GM11168 (cell line): Measurements from ENCODE around the gene ATN1.

Experiments used
- in situ Hi-C: fragments of 300-500 bp; cut with MboI; formaldehyde crosslinking; loops from one replicate; pipeline ENCODE4 v1.12.0; 2022; ENCODE audit warnings: low sequenced_read_pairs; ENCODE audit not compliant: unreplicated experiment

ATN1 gene

DNA sequence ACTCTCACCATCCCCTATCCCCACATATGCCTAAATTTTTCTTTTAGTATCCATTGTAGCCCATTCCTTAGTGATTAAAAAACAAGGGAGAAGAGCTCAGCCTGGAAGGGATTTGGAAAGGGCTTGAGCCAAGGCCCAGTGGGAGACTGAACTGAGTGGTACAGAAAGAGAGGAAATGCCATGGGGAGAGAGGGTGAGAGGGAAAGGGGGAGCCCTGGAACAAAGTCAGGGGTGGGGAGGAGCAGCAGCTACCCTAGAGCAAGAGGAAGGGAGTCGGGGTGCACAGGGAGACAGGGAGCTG, 2.6 kb upstream of the ATN1 start:
- in situ Hi-C loops: no loop called here

DNA sequence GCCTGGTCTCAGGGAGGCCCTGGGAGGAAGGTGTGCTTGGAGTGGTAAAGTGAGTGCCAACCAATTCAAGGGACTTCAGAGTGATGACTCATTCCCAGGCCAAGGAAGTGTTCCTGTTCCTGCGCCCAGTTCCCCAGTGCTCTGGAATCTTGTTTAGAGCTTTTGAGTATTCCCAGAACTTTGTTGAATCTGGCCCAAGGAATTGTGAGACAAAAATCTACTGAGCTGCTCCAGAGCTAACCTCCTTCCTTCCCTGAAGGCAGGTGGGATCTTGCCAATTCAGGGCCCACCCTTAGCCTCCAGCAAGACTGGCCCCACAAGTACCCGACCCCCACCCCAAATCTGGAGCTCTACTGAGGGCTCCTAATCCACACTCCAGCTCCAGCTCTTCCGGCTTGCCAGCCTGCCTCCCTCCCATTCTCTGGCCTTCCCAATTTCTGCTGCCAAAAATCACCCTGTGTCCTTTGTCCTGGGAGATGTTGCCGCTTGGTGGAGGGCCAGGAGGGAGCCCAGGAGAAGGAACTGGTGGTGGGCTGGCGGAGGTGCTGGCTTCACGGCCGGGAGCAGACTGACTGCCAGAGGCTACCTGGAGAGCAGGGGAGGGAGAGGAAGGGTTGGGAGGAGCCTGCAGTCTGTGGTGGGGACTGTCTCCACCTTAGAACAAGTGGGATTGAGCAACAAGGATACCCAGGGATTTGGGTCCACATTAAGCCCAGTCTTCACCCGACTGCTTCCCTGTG, 2.0 kb upstream of the ATN1 start:
- in situ Hi-C loops: no loop called here

DNA sequence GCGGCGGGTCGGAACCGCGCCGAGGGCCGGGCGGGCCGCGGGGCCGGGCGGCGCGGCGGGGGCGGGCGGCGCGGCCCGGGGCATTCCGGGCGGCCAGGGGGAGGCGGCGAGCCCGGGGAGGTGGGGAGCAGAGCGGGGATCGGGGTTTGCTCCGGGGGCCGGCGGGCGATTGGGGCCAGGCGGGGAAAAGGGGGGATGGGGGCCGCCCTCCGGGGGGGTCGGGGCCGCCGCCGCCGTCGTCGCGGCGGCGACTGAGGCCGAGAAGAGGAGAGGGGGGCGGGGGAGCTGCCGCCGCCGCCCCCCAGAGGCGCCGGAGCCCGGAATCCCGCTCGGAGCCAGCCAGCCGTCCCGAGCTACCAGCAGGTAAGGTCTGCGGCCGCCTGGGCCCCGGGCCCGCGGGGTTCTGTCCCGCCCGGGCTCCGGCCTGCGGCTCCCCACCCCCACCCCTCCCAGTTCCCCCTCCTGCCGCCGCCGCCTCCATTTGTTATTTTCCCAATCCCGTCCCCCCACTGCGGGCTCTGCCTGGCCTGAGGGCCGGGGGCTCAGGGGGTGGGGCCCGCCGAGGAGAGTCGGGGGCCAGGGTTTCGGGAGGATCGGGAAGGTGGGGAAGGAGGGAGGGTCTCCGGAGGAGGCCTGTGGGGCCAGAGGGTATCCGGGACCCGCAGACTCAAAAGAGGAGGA, 403 bp downstream of the ATN1 start:
- in situ Hi-C loops: no loop called here

DNA sequence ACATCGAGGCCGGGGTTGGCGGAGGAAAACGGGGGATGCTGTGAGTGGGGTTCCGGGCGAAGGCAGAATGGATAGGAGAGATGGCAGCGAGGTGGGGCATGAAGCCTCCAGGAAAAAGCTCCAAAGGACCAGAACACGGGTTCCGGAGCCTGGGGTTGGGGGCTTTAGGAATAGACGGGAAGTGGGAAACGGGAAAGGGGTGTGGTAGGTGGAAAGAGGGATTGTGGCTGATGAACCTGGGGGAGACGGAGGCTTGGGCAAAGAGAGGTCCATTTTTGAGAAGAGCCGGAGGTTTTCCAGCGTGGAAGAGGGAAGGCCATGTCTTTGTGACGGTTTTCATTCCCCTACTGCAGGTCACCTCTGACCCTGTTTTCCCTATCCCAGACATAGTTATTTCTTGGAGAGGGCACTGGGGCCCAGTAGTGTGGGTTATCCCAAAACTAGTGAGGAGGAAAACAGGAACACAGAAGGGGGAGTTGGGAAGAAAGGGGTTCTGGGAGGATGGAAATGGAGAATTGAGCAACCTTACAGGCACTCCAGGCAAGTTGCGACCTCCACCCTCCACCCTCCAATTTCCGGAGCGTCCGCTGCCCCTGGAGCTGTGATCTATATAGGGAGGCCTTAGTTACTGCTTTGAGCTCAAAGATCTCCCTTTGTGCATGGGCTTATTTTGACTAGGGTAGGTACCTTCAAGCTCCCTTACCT, 1.1 kb downstream of the ATN1 start:
- in situ Hi-C loops: no loop called here

DNA sequence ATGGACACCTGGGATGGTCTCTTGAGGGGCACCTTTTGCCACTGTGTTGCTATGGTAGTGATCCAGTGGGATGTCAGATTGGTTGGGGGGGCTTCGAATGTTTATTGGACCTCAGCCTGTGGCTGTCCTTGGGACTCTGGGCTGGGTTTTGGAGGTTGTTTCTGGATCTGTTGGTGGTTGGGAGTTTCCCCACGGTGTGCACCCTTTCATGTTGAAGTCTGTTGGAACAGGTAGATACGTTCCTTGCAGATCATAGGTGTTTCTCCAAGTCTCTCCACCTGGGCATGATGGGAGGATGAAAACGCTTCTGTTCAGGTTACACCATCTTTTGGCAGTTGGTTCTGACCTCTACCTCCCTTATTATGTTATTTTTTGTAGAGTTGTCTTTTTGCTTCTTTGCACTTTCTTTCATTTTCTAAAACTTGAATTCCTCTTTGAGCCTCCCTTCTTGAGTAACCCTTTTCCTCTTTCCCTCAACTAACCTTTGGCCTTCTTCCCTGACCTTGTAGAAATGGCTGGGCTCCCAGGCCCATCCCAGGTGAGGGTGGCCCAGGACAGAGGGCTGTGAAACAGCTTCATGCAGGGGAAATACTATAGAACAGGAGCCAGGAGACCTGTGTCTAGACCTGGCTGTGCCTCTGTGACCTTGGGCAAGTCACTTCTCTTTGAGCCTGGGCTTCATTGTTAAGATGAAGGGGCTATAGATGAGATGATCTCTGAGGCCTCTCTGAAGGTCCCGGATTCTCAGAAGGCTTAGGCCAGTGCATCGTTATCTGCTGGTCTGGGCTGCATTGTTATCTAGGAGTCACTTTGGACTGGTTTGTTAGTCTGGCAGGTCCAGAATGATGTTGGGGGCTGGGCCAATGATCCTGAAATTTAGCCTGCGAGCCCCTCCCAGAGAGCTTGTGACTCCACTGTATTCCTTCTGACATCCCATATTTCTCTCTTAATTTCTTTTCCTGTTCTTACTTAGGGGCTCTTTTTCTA, 2.0 kb downstream of the ATN1 start:
- in situ Hi-C loops: no loop called here

DNA sequence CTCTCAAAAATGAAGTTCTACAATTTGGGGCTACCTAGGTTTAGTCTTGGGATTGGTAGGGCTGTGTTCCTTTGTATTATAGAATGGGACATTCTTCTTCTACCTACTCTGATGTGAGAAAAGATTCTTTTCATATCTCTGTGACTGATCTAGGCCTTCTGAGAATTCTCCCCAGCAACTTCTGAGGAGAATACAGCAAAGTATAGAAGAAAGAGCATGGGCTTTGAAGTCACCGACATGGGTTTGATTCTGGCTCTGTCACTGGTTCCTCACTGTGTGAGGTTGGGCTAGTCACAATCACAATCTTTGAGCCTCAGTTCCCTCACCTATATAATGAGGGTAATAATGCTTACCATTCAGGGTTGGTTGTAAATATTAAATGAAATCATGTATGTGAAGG, 5.0 kb downstream of the ATN1 start:
- in situ Hi-C loops: no loop called here

DNA sequence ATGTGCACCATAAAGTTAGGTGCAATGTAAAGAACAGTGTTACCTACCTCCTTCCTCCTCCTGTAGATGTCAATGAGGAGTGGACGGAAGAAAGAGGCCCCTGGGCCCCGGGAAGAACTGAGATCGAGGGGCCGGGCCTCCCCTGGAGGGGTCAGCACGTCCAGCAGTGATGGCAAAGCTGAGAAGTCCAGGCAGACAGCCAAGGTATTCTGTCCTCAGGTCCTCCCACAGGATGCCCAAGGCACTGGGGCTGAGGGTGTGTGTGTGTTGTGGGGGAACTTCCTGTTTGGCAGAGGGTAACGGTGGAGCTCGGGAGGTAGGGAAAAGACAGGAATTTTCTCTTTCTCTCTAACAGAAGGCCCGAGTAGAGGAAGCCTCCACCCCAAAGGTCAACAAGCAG, 6.4 kb downstream of the ATN1 start:
- in situ Hi-C loops: no loop called here

DNA sequence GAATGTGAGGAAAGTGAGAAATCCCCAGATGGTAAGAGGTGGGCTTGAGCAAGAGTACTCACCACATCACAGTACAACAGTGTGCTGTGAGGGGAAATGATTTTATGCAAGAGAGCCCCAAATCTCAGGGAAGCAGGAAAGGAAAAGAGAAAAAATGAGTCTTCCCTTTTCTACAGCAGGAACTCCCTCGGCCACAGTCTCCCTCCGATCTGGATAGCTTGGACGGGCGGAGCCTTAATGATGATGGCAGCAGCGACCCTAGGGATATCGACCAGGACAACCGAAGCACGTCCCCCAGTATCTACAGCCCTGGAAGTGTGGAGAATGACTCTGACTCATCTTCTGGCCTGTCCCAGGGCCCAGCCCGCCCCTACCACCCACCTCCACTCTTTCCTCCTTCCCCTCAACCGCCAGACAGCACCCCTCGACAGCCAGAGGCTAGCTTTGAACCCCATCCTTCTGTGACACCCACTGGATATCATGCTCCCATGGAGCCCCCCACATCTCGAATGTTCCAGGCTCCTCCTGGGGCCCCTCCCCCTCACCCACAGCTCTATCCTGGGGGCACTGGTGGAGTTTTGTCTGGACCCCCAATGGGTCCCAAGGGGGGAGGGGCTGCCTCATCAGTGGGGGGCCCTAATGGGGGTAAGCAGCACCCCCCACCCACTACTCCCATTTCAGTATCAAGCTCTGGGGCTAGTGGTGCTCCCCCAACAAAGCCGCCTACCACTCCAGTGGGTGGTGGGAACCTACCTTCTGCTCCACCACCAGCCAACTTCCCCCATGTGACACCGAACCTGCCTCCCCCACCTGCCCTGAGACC, 7.8 kb downstream of the ATN1 start:
- in situ Hi-C loops: no loop called here

DNA sequence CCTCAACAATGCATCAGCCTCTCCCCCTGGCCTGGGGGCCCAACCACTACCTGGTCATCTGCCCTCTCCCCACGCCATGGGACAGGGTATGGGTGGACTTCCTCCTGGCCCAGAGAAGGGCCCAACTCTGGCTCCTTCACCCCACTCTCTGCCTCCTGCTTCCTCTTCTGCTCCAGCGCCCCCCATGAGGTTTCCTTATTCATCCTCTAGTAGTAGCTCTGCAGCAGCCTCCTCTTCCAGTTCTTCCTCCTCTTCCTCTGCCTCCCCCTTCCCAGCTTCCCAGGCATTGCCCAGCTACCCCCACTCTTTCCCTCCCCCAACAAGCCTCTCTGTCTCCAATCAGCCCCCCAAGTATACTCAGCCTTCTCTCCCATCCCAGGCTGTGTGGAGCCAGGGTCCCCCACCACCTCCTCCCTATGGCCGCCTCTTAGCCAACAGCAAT, 8.5 kb downstream of the ATN1 start:
- in situ Hi-C loops: no loop called here

DNA sequence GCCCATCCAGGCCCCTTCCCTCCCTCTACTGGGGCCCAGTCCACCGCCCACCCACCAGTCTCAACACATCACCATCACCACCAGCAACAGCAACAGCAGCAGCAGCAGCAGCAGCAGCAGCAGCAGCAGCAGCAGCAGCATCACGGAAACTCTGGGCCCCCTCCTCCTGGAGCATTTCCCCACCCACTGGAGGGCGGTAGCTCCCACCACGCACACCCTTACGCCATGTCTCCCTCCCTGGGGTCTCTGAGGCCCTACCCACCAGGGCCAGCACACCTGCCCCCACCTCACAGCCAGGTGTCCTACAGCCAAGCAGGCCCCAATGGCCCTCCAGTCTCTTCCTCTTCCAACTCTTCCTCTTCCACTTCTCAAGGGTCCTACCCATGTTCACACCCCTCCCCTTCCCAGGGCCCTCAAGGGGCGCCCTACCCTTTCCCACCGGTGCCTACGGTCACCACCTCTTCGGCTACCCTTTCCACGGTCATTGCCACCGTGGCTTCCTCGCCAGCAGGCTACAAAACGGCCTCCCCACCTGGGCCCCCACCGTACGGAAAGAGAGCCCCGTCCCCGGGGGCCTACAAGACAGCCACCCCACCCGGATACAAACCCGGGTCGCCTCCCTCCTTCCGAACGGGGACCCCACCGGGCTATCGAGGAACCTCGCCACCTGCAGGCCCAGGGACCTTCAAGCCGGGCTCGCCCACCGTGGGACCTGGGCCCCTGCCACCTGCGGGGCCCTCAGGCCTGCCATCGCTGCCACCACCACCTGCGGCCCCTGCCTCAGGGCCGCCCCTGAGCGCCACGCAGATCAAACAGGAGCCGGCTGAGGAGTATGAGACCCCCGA, 9.1 kb downstream of the ATN1 start:
- in situ Hi-C loops: no loop called here

DNA sequence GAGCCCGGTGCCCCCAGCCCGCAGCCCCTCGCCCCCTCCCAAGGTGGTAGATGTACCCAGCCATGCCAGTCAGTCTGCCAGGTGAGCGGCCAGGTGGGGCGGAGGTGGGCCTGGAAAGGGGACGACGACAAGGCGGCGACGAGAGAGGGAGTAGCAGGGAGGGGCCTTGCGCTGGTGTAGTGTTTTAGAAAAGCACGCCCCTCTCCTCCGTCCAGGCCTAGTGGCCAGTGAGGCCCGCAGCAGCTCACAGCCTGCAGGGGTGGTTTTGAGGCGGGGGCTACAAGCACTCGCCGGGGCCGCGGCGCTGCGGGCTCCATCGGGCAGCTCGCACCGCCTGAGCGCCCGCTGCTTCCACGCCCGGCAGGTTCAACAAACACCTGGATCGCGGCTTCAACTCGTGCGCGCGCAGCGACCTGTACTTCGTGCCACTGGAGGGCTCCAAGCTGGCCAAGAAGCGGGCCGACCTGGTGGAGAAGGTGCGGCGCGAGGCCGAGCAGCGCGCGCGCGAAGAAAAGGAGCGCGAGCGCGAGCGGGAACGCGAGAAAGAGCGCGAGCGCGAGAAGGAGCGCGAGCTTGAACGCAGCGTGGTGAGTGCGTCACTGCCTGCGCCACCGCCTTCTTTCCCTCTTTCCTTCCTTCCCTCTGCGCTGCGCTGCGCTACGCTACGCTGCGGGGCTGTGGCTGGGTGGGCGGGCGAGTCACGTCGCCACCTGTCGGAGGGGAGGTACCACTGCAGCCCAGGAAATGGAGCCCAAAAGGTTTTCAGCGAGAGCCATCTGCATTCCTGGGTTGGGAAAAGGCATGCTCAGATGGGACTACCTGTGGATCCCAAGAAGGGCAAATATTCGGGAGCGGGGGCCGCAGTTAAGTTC, 10.0 kb downstream of the ATN1 start:
- in situ Hi-C loops: no loop called here

DNA sequence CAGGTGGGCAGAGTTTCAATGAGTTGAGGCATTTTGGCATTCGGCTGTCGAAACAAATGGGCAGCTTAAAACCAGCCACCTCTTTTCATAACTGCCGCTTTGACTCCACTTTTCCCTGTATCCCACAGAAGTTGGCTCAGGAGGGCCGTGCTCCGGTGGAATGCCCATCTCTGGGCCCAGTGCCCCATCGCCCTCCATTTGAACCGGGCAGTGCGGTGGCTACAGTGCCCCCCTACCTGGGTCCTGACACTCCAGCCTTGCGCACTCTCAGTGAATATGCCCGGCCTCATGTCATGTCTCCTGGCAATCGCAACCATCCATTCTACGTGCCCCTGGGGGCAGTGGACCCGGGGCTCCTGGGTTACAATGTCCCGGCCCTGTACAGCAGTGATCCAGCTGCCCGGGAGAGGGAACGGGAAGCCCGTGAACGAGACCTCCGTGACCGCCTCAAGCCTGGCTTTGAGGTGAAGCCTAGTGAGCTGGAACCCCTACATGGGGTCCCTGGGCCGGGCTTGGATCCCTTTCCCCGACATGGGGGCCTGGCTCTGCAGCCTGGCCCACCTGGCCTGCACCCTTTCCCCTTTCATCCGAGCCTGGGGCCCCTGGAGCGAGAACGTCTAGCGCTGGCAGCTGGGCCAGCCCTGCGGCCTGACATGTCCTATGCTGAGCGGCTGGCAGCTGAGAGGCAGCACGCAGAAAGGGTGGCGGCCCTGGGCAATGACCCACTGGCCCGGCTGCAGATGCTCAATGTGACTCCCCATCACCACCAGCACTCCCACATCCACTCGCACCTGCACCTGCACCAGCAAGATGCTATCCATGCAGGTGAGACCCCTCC, 10.8 kb downstream of the ATN1 start:
- in situ Hi-C loops: no loop called here

DNA sequence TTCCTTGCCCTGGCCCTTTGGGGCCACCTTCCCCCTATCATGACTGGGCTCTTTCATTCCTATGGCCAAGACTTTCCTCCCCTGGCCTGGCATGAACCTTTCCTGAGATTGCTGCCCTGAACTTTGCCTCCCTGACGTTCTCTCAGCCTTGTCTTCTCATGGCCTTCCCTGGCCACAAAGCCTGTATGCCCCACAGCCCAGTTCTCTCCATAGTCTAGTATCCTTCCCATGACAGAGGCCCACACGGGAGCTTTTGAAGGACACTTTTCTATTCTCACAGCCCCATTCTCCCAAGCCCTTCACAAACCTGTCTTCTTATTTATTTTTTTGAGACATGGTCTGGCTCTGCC, 11.4 kb downstream of the ATN1 start:
- in situ Hi-C loops: no loop called here

DNA sequence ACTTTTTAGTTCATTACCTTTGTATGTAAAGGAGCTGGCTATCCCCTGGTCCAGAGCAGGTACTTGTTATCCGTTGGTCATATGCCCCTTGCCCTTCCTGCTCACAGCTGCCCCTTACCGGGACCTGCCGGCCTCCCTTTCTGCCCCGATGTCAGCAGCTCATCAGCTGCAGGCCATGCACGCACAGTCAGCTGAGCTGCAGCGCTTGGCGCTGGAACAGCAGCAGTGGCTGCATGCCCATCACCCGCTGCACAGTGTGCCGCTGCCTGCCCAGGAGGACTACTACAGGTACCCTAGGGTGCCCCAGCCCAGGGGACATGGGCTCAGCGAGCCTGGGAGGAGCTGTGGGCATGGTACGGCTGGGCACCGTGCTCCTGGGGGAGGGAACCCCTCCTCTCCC, 13.5 kb downstream of the ATN1 start:
- in situ Hi-C loops: no loop called here

DNA sequence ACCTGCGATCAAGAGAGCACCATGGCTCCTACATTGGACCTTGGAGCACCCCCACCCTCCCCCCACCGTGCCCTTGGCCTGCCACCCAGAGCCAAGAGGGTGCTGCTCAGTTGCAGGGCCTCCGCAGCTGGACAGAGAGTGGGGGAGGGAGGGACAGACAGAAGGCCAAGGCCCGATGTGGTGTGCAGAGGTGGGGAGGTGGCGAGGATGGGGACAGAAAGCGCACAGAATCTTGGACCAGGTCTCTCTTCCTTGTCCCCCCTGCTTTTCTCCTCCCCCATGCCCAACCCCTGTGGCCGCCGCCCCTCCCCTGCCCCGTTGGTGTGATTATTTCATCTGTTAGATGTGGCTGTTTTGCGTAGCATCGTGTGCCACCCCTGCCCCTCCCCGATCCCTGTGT, 14.0 kb downstream of the ATN1 start:
- in situ Hi-C loops: no loop called here

DNA sequence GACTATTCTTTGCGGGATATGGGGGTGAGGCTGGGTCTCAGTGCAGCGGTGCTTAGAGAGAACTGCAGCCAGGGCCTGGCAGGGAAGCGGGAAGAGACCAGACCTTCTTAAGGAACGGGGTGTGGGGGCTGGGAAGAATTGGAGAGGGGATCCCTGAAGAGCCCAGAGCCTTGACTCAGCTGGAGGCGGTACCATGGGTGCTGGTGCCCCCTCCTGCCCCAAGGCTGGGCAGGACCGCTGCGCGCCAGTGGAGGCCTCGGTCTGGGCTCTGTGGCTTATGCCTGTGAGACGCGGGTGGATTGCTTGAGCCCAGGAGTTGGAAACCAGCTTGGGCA, 14.5 kb downstream of the ATN1 start:
- in situ Hi-C loops: no loop called here

DNA sequence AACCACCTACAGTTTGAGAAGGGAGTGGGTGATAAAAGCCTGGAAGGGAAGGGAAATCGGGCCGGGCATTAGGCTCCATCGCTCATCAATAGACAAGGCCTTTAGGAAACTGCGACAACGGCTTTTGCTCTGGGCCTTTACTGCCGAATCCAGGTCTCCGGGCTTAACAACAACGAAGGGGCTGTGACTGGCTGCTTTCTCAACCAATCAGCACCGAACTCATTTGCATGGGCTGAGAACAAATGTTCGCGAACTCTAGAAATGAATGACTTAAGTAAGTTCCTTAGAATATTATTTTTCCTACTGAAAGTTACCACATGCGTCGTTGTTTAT, 15.6 kb downstream of the ATN1 start:
- in situ Hi-C loops: no loop called here
